RKO (cell line): Measurements from ENCODE around the gene SMURF2.
"Not testable (repeated sequence)": the region's sequence is repeated elsewhere in the genome, so short reads cannot be mapped to it uniquely, and the experiment has no call there.

ENCODE experiments used
- DNase-seq: peaks from one replicate; pipeline ENCODE4 v3.0.0-alpha.2; 2016; ENCODE audit warnings: low spot score

SMURF2 gene

DNA sequence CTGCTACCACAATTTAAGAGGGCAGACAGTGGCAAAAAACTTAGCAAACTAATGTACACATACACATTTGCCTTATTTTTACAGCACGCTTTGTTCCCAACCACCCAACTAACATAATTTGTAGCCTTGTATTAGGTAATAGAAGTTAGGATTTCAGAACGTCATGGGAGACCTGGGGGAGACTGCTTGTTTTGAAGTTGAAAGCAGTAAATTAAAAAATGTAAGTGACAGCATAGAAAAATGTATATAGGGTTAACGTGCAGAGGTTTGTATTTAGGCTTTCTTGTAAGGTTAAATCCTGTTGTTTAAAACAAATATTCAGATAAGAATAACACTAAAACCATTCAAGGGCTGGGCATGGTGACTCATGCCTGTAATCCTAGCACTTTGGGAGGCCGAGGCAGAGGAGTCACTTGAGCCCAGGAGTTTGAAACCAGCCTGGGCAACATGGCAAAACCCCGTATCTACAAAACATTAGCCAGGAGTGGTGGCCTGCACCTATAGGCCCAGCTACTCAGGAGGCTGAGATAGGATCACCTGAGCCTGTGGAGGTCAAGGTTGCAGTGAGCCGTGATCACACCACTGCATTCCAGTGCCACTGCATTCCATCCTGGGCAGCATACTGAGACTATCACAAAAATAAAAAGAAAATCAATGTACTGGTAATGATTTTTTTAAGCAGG is 2.3 kb upstream of the SMURF2 start:
- DNase-seq, result not testable (repeated sequence)

DNA sequence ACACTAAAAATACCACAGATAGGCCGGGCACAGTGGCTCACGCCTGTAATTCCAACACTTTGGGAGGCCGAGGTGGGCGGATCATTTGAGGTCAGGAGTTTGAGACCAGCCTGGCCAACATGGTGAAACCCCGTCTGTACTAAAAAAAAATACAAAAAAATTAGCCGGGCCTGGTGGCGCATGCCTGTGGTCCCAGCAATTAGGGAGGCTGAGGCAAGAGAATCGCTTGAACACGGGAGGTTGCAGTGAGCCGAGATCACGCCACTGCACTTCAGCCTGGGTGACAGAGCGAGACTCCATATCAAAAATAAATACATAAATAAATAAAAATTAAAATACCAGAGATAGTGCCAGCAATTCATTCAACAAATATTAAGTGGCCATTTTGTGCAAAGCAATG is 1.7 kb upstream of the SMURF2 start:
- DNase-seq, result peak; percentile 62

GRCh38 chr17:64662774-64663367 is 764 bp upstream of the SMURF2 start:
- DNase-seq, result peak; percentile 57

- no peak for DNase-seq
These were observed 456 bp downstream of the SMURF2 start for GRCh38 chr17:64661726-64661975.

DNA sequence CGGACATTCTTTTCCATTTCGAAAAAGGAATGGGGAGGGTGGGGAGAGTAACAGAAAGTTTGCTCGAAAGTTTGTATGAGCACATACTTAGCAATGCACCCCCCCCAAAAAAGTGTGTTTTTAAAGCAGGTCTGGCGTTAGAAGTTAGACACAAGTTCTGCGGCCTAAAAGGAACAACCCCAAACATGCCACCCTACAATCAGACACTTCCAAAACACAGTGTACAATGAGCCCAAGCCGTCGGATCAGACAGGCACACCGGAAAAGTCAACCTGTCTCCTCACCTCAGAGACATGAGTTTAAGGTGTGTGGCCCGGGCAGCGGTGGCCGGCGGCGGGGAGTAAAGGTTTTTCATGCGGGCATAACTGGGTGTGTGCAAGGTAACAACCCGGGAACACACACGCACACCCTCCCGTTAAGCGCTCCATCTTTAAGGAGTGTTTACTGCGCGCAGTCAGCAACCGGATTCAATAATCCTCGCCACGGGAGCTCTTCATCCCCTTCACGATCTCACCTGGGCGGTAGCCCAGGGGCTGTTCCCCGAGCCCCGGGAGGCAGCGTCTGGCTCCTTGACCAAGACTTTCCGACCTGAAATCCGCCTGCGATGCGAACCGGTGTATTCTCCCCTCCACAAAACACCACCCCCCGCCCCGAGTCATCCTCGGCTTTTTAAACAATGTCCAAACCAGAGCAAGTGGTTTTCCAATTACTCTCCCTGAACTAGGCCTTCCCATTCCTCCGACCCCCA is 955 bp downstream of the SMURF2 start:
- peak; percentile 80 for DNase-seq

DNA sequence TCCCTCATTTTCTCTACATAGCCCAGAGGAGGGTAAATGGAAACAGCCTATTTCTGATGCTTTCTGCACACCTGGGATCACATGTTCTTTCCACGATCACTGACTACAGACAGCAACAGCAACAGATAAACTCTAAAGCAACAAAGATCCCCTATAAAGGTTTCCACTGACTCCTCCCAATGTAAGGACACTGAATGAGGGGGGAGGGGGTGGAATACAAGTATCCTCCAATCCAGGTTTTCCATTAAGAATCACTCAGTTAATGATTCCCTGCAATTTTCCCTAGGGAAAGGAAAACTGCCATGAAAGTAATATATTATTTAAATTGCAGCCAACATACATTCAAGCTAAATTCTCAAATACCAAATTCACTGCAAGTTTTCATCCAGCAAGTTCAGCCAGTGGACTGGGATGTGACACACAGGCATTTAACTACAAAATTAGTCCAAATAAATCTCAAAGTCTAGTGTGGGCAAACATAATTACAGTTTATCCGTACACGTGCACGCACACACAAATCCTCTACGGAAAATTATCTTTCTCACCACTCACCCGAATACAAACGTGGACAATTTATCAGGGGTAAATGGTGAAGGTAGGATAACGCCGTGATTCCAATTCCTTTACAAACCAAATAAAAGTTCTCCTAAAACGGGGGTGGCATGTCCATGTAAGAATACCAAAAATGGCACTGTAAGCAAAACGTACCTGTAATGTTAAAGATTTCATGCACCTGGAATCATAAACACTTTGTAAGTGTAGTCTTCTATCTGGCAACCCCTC is 1.7 kb downstream of the SMURF2 start:
- DNase-seq, result peak; percentile 96

DNA sequence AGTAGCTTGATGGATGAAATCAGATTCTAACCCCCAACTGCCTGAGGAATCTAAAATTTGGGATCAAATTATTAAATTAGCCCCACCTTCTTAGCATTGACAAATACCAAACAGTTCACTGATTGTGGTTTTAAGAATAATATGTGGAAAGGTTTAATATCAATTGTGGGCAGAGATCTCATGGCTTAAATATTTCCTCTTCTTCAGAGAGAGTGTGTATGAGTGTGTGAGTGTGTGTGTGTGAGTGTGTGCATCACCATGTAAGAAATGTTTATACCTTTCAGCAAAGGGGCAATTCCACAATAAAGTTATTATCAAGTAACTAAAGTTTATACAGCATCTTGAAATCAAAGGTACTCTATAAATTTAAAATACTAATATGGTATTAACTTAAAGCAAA is 3.2 kb downstream of the SMURF2 start:
- DNase-seq, result peak; percentile 92

DNA sequence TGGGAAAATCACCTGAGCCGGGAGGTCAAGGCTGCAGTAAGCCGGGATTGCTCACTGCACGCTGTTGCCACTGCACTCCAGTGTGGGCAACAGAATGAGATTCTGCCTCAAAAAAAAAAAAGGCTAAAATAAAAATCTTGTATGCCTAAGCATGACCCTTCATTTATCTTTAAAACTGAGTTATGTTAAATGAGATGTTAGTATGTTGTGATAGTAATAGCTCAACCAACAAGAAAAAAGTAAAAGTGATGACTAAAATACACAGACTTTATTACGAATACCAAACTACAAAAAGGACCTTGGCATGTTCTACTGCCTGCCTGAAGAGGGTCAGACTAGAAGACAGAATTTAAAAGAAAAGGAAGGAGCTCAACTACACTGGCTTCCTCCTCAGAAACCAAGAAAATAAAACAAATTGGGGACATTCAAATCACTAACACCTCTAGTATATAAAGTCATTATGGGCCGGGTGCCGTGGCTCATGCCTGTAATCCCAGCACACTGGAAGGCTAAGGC is 4.4 kb downstream of the SMURF2 start:
- DNase-seq, result peak; percentile 55

DNA sequence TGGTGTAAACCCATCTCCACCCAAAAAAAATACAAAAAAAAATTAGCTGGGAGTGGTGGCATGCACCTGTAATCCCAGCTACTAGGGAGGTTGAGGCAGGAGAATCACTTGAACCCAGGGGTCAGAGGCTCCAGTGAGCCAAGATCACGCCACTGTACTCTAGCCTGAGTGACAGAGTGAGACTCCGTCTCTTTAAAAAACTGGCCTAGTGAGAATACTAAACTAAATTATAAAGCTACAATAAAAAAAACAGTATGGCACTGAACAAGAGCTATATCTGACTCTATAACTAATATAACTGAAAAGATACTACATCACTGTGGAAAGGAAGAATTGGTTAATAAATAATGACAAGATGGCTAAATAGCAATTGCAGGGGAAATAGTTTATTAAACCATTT is 6.4 kb downstream of the SMURF2 start:
- peak; percentile 31 for DNase-seq

DNA sequence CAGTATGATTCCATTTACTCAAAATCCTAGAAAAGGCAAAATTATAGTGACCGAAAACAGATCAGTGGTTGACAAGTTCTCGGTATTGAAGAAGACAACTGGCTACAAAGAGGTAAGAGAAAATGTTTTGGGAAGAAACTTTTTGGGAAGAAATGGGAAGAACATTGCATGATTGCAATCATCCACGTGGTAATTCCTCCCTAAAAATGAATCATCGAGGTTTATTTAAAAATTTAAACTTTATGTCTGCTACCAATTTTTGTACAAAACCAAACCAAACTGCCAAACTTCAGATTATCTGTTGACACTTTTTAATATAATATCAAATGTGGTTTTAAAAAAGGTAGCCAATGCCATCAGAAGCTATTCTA is 8.1 kb downstream of the SMURF2 start:
- DNase-seq, result peak; percentile 40

DNA sequence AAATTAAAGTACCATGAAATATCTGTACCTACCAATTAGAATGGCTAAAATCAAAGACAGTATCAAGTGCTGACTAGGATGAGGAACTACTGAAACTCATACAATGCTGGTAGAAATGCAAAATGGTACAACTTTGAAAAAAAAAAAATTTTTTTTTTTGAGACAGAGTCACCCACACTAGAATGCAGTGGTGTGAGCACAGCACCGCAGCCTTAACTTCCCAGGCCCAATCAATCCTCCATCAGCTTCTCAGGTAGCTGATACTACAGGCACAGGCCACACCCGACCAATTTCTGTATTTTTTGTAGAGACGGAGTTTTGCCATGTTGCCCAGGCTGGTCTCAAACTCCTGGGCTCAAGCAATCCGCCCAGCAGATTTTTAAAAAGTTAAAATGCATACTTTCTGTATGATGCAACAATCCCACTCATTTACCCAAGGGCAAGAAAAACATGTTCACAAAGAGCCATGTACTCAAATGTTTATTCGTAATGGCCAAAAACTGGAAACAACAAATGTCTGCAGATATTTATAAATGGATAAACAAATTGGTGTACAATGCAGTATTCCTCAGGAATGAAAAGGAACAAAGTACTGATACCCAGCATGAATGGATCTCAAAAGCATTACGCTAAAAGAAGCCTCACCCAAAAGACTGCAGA is 8.7 kb downstream of the SMURF2 start:
- DNase-seq, result peak; percentile 71

- no peak for DNase-seq
These were observed 10.2 kb downstream of the SMURF2 start for GRCh38 chr17:64651889-64652288.

GRCh38 chr17:64648234-64648633 is 13.9 kb downstream of the SMURF2 start:
- DNase-seq, result no peak

DNA sequence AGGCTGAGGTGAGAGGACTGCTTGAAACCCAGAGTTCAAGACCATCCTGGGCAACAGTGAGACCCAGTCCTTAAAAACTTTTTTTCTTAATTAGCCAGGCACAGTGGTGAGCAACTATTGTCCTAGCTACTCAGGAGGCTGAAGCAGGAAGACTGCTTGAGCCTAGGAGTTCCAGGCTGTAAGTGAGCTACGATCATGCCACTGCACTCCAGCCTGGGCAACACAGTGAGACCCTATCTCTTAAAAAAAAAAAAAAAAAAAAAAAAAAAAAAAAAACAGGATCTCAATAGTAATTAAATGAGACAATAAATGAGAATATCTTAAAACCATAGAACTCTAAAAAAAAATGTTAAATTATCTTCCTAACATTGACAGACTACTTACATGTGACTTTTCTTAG is 14.3 kb downstream of the SMURF2 start:
- no peak for DNase-seq

DNA sequence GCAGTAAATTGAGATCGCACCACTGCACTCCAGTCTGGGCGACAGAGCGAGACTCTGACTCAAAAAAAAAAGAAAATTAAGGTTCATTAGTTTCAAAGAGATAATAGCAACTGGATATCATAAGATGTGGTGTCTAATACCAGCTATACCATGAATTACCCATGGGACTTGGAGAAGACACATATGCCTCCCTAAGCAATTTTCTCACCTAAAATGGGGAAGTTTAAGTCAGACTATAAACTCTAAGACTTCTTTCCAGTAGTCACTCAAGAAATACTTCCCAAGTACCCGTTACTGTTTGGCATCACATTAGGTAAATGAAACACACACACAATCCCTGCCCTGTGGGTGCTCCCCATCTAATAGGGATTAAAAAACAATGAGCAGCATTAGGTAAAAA is 22.6 kb downstream of the SMURF2 start:
- no peak for DNase-seq

DNA sequence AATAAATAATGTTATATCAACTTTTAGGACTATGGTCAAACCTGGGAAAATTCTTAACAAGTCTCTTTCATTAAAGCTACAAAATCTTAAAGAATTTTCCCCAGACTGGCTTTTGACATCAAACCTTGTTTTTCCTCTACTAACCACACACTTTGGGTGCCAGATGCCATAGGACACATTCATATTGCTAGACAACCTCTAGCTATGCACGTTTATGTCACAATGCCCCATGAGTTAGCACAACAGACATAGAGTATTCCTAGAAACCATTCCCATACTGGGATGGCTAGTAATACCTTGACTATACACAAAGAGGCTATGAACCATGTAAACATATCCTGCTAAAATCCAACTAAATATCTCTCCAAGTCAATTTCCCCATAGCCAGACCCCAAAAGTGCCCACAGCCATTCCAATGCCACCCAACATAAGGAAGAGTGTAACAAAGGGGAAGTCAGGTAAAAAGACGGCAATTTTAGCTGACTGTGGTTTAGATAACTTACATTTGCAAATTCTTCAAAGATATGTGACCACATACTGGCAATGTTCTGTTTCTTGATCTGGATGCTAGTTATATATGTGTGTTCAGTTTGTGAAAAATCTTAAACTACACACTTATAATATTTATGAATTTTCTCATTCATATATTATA is 23.4 kb downstream of the SMURF2 start:
- DNase-seq, result no peak

GRCh38 chr17:64635647-64636305 is 26.3 kb downstream of the SMURF2 start:
- peak; percentile 80 for DNase-seq

- DNase-seq, result no peak
These were observed 27.9 kb downstream of the SMURF2 start for GRCh38 chr17:64634218-64634617.

GRCh38 chr17:64632606-64633005 is 29.5 kb downstream of the SMURF2 start:
- DNase-seq, result no peak

DNA sequence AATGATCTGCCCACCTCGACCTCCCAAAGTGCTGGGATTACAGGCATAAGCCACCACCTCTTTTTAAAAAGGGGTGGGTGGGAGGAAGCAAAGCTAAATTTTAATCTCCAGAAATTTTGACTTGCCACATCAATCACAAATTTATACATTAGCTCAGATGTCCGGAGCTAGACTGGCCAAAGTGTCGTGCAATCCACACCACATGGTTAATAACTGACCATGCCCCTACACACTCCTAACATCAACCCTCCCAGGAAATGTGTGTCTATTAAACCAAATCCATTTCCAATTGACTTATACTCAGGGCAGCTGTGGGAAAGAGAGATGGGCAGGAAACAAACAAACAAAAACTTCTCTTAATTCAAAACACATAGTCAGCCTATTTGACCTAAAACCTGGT is 29.9 kb downstream of the SMURF2 start:
- no peak for DNase-seq
